SU-DHL-6 (cell line): ENCODE results near the gene DCUN1D5.

ENCODE experiments used
- H2AFZ ChIP-seq: fragments of 200-600 bp; sonication (generic); 2 replicates; pipeline ENCODE4 v1.6.1; 2014; ENCODE audit warnings: low read depth, mild to moderate bottlenecking, moderate library complexity, mixed read lengths, antibody characterized with exemption, low read length; ENCODE audit not compliant: severe bottlenecking
- H3F3A ChIP-seq: fragments of 200-600 bp; shearing (Covaris generic); 2 replicates; pipeline ENCODE4 v1.6.0; 2016; ENCODE audit warnings: antibody characterized with exemption, mild to moderate bottlenecking; ENCODE audit not compliant: insufficient read depth
- H3K27ac ChIP-seq: fragments of 200-600 bp; sonication (generic); 2 replicates; pipeline ENCODE4 v1.5.1; 2016; ENCODE audit warnings: low read depth, mild to moderate bottlenecking, low read length, moderate library complexity, mixed read lengths
- H3K27me3 ChIP-seq: fragments of 200-600 bp; sonication (generic), shearing (Covaris generic); 2 replicates; pipeline ENCODE4 v1.6.0; 2014; ENCODE audit warnings: mild to moderate bottlenecking, low read length
- H3K36me3 ChIP-seq: fragments of 200-600 bp; sonication (generic); 2 replicates; pipeline ENCODE4 v1.6.1; 2014; ENCODE audit warnings: mild to moderate bottlenecking, low read length, mixed read lengths
- H3K4me2 ChIP-seq: fragments of 300-600, 200-600 bp; shearing (Covaris generic), sonication (generic); 2 replicates; pipeline ENCODE4 v1.6.0; 2014; ENCODE audit warnings: low read length, low read depth, mild to moderate bottlenecking; ENCODE audit not compliant: poor library complexity, severe bottlenecking
- H3K4me3 ChIP-seq: fragments of 200-600 bp; sonication (generic); 2 replicates; pipeline ENCODE4 v1.5.1; 2014; ENCODE audit warnings: antibody characterized with exemption, low read length, mild to moderate bottlenecking, mixed read lengths; ENCODE audit not compliant: insufficient read depth, poor library complexity, severe bottlenecking
- H3K79me2 ChIP-seq: fragments of 200-600 bp; sonication (generic); 2 replicates; pipeline ENCODE4 v1.6.1; 2014; ENCODE audit warnings: mild to moderate bottlenecking, low read length, moderate library complexity; ENCODE audit not compliant: insufficient read depth
- H3K9ac ChIP-seq: fragments of 200-600 bp; sonication (generic); 2 replicates; pipeline ENCODE4 v1.7.0; 2014; ENCODE audit warnings: mild to moderate bottlenecking, low read length
- H3K9me2 ChIP-seq: fragments of 200-600 bp; sonication (generic); replicated peaks from 2 replicates; pipeline ENCODE4 v1.6.1; 2014; ENCODE audit warnings: low read length; ENCODE audit not compliant: insufficient read depth
- H3K9me3 ChIP-seq: fragments of 200-600 bp; sonication (generic); 2 replicates; pipeline ENCODE4 v1.6.1; 2014; ENCODE audit warnings: low read length, mixed read lengths; ENCODE audit not compliant: insufficient read depth
- H4K20me1 ChIP-seq: fragments of 200-600 bp; sonication (generic); 2 replicates; pipeline ENCODE4 v1.6.1; 2014; ENCODE audit warnings: low read depth, mild to moderate bottlenecking, antibody characterized with exemption, low read length, moderate library complexity, mixed read lengths
- EZH2phosphoT487 ChIP-seq: fragments of 200-600 bp; sonication (generic), shearing (Covaris generic); conservative IDR thresholded peaks from 2 replicates; pipeline ENCODE4 v1.6.1; 2018; ENCODE audit warnings: mild to moderate bottlenecking, antibody characterized with exemption, low read length, moderate library complexity, mixed read lengths
- TF ChIP-seq, protein P1 (sequence below): fragments of 200-600 bp; sonication (generic); IDR thresholded peaks from one replicate; pipeline ENCODE4 v1.5.1; 2017; ENCODE audit warnings: antibody characterized with exemption, mild to moderate bottlenecking, low read length, moderate library complexity; ENCODE audit not compliant: insufficient read depth, poor library complexity, severe bottlenecking

The DCUN1D5 gene

DNA sequence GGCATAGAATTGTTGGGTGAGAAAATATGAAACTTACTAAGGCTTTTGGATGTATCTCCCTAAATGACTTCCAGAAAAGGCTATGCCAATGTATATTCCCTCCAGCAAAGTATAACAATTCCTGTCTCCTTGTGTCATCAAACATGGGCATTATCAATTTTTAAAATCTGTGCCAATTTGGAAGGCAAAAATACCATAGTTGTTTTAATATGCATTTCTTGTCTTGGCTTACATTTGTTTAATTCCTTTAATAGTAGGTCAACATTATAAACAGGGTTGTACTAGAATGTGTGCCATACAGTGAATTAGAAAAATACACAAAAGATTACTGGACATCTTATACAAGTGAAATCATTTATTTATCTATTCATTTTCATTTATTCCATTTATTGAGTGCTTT is 41.6 kb downstream of the DCUN1D5 start:
- Histone ChIP-seq H3K27ac (no peak overlapping the region), H3K9ac (no peak overlapping the region), H3K4me3 (no peak overlapping the region), H3K9me3 (no peaks in the 10 kb centered on the region), H4K20me1 (no peaks in the 10 kb centered on the region), H3K27me3 (no peaks in the 10 kb centered on the region), H3K36me3 (no peaks in the 10 kb centered on the region), H3F3A (peaks cover under 1% of the 10 kb centered on the region; the same call in 1 of the 2 replicates), H3K4me2 (no peak overlapping the region), H3K9me2 (no peaks in the 10 kb centered on the region), H2AFZ (no peak overlapping the region), H3K79me2 (no peaks in the 10 kb centered on the region)
- no peak for TF ChIP-seq EZH2phosphoT487
- TF ChIP-seq, protein P1, sequence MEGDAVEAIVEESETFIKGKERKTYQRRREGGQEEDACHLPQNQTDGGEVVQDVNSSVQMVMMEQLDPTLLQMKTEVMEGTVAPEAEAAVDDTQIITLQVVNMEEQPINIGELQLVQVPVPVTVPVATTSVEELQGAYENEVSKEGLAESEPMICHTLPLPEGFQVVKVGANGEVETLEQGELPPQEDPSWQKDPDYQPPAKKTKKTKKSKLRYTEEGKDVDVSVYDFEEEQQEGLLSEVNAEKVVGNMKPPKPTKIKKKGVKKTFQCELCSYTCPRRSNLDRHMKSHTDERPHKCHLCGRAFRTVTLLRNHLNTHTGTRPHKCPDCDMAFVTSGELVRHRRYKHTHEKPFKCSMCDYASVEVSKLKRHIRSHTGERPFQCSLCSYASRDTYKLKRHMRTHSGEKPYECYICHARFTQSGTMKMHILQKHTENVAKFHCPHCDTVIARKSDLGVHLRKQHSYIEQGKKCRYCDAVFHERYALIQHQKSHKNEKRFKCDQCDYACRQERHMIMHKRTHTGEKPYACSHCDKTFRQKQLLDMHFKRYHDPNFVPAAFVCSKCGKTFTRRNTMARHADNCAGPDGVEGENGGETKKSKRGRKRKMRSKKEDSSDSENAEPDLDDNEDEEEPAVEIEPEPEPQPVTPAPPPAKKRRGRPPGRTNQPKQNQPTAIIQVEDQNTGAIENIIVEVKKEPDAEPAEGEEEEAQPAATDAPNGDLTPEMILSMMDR, result no peak

DNA sequence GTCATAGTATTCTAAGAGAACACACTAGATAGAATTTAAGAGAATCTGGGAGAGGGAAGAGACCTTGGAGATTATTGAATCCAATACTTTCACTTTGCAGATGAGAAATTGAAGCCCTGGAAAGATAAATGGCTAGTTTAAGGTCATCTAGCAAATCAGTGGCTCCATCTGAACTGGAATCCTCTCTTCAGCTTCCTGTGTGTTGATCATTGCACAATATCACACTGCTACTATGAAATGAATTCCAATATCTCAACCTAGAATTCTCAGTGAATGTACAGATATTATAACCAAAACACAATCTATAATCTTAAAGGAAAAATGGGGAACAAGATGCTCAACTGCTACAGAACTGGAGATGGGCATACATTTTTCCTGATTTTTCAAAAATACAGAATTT is 44.1 kb downstream of the DCUN1D5 start:
- H3K36me3 ChIP-seq, result no peaks in the 10 kb centered on the region
- no peaks in the 10 kb centered on the region for H3F3A ChIP-seq
- H3K79me2 ChIP-seq, result no peaks in the 10 kb centered on the region
- H2AFZ ChIP-seq, result no peak overlapping the region
- no peak overlapping the region for H3K4me3 ChIP-seq
- no peak for TF ChIP-seq EZH2phosphoT487
- TF ChIP-seq, protein P1, result no peak
- H3K9me3 ChIP-seq, result no peaks in the 10 kb centered on the region
- H3K9me2 ChIP-seq, result no peaks in the 10 kb centered on the region
- H3K27ac ChIP-seq, result no peak overlapping the region
- H4K20me1 ChIP-seq, result no peaks in the 10 kb centered on the region
- H3K4me2 ChIP-seq, result no peak overlapping the region
- no peak overlapping the region for H3K9ac ChIP-seq
- H3K27me3 ChIP-seq, result no peaks in the 10 kb centered on the region

DNA sequence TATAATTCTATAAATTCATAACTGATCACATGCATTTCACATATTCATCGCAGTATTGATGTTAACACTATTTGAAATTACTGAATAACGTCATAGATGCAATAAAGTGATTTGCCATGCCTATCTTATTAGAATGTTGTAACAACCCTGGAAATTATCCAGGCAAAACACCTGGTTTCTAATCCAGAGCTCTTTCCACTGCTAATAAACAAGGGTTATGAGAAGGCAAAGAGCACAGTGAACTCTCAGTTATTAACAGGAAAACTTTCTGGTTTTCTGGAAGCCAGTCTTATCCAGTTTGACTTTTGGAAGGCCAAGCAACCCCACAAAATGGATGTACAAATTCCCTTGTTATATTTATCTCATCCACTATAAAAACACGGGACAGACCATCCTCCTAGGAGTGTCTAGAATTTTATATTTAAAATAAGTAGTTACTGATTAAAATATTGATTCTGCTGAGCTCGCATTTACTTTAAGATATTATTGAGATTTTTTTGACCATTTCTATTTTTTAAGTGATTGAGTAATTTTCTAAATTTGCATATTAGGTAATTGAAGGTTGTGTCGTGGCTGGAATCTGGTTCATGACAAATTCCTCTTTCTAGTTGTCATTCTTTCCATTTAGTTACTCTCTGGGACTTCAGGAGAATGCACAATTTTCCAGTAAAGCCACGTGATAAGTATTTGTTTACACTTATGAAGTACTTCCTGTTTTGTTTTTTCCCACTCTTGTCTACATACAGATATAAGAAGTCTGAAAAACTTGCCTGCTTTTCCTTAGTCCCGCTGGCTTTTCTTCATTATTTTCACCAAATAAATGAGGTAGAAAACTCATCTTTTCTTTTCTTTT is 47.9 kb downstream of the DCUN1D5 start:
- H2AFZ ChIP-seq, result no peak overlapping the region
- no peaks in the 10 kb centered on the region for H3K27me3 ChIP-seq
- no peaks in the 10 kb centered on the region for H3K36me3 ChIP-seq
- no peak overlapping the region for H3K27ac ChIP-seq
- TF ChIP-seq EZH2phosphoT487, result no peak
- TF ChIP-seq, protein P1, result no peak
- no peak overlapping the region for H3K9ac ChIP-seq
- H3K9me3 ChIP-seq, result no peaks in the 10 kb centered on the region
- no peak overlapping the region for H3K4me2 ChIP-seq
- H3F3A ChIP-seq, result no peaks in the 10 kb centered on the region
- no peaks in the 10 kb centered on the region for H4K20me1 ChIP-seq
- H3K9me2 ChIP-seq, result no peaks in the 10 kb centered on the region
- H3K79me2 ChIP-seq, result no peaks in the 10 kb centered on the region
- H3K4me3 ChIP-seq, result no peak overlapping the region
